Mesenchymal stem cell (in vitro differentiated cells and primary cell): ENCODE data around the gene CD209.
"Not testable (repeated sequence)": the region's sequence is repeated elsewhere in the genome, so short reads cannot be mapped to it uniquely, and the experiment has no call there.

ENCODE experiments used
- DNase-seq: peaks from one replicate; pipeline ENCODE4 v3.0.0-alpha.2; 2013
- H2AFZ ChIP-seq: one replicate; pipeline ENCODE4 v1.6.1; 2013; ENCODE audit warnings: low read depth, mild to moderate bottlenecking, control low read depth, inconsistent platforms, low read length, moderate library complexity
- H2AK5ac ChIP-seq: 2 replicates; pipeline ENCODE4 v1.6.1; 2013; ENCODE audit warnings: low read length, moderate library complexity, mild to moderate bottlenecking, inconsistent platforms; ENCODE audit not compliant: severe bottlenecking
- H2BK120ac ChIP-seq: one replicate; pipeline ENCODE4 v1.6.1; 2013; ENCODE audit warnings: low read depth, mild to moderate bottlenecking, inconsistent platforms, low read length, moderate library complexity
- H2BK12ac ChIP-seq, 2 experiments: one replicate each; pipeline ENCODE4 v1.6.1; 2013; ENCODE audit warnings: inconsistent platforms in 2 of 2, low read length in 2 of 2, mild to moderate bottlenecking in 2 of 2, moderate library complexity in 2 of 2, control low read depth in 1 of 2
- H2BK15ac ChIP-seq: one replicate; pipeline ENCODE4 v1.6.1; 2013; ENCODE audit warnings: mild to moderate bottlenecking, low read depth, inconsistent platforms; ENCODE audit not compliant: poor library complexity, severe bottlenecking
- H2BK5ac ChIP-seq: 2 replicates; pipeline ENCODE4 v1.6.1; 2013; ENCODE audit warnings: low read depth, mild to moderate bottlenecking, low read length, control low read depth, inconsistent platforms; ENCODE audit not compliant: poor library complexity, severe bottlenecking
- H3K14ac ChIP-seq, 2 experiments: one replicate each; pipeline ENCODE4 v1.6.1; 2013; ENCODE audit warnings: inconsistent platforms in 2 of 2, low read length in 2 of 2, control low read depth in 1 of 2, mild to moderate bottlenecking in 1 of 2, moderate library complexity in 1 of 2
- H3K18ac ChIP-seq, 2 experiments: one replicate each; pipeline ENCODE4 v1.6.1; 2013; ENCODE audit warnings: inconsistent platforms in 2 of 2, low read length in 2 of 2, control low read depth in 1 of 2, low read depth in 1 of 2, mild to moderate bottlenecking in 1 of 2
- H3K23ac ChIP-seq, 2 experiments: one replicate each; pipeline ENCODE4 v1.6.1; 2013; ENCODE audit warnings: inconsistent platforms in 2 of 2, low read length in 2 of 2, mild to moderate bottlenecking in 2 of 2, moderate library complexity in 2 of 2, control low read depth in 1 of 2
- H3K27ac ChIP-seq: 2 replicates; pipeline ENCODE4 v1.5.1; 2013; ENCODE audit warnings: mild to moderate bottlenecking, moderate library complexity, low read length, control low read depth, inconsistent platforms; ENCODE audit not compliant: poor library complexity, severe bottlenecking
- H3K27me3 ChIP-seq, 2 experiments: 2 replicates each; pipeline versions ENCODE4 v1.6.1 to v1.7.0; 2013; ENCODE audit warnings: low read length in 2 of 2, mild to moderate bottlenecking in 2 of 2, moderate library complexity in 2 of 2, control low read depth in 1 of 2, inconsistent platforms in 1 of 2; ENCODE audit not compliant: control insufficient read depth in 1 of 2, insufficient read depth in 1 of 2
- H3K36me3 ChIP-seq, 2 experiments: 2 replicates each; pipeline versions ENCODE4 v1.6.1 to v1.7.0; 2013; ENCODE audit warnings: low read length in 2 of 2, control low read depth in 1 of 2, inconsistent platforms in 1 of 2, low read depth in 1 of 2, mild to moderate bottlenecking in 1 of 2; ENCODE audit not compliant: insufficient read depth in 2 of 2, control insufficient read depth in 1 of 2
- H3K4ac ChIP-seq, 2 experiments: one replicate each; pipeline ENCODE4 v1.6.1; 2013; ENCODE audit warnings: inconsistent platforms in 2 of 2, low read length in 2 of 2, mild to moderate bottlenecking in 2 of 2, moderate library complexity in 2 of 2, control low read depth in 1 of 2, low read depth in 1 of 2
- H3K4me1 ChIP-seq: 2 replicates; pipeline ENCODE4 v1.6.1; 2013; ENCODE audit warnings: low read depth, low read length, control low read depth; ENCODE audit not compliant: control insufficient read depth, insufficient read depth
- H3K4me2 ChIP-seq: 2 replicates; pipeline ENCODE4 v1.6.1; 2013; ENCODE audit warnings: low read length, mild to moderate bottlenecking, inconsistent platforms; ENCODE audit not compliant: poor library complexity, severe bottlenecking
- H3K4me3 ChIP-seq, 2 experiments: 2 replicates each; pipeline versions ENCODE4 v1.5.1 to v1.7.0; 2013; ENCODE audit warnings: low read length in 2 of 2, mild to moderate bottlenecking in 2 of 2, control low read depth in 1 of 2, low read depth in 1 of 2; ENCODE audit not compliant: insufficient read depth in 1 of 2
- H3K79me1 ChIP-seq: replicated peaks from 2 replicates; pipeline ENCODE4 v1.6.1; 2013; ENCODE audit warnings: mild to moderate bottlenecking, control low read depth, low read length, inconsistent platforms; ENCODE audit not compliant: poor library complexity, severe bottlenecking
- H3K9ac ChIP-seq: 2 replicates; pipeline ENCODE4 v1.7.0; 2013; ENCODE audit warnings: mild to moderate bottlenecking, low read length, moderate library complexity
- H3K9me3 ChIP-seq: 2 replicates; pipeline ENCODE4 v1.7.0; 2013; ENCODE audit warnings: mild to moderate bottlenecking, low read length; ENCODE audit not compliant: control insufficient read depth
- H4K8ac ChIP-seq: one replicate; pipeline ENCODE4 v1.6.1; 2013; ENCODE audit warnings: inconsistent platforms, mild to moderate bottlenecking, low read length, moderate library complexity
- H4K91ac ChIP-seq: one replicate; pipeline ENCODE4 v1.6.1; 2013; ENCODE audit warnings: mild to moderate bottlenecking, low read length, inconsistent platforms
- WGBS: methylation state at CpG from one replicate; pipeline ENCODE4 v1.1.7; 2013; ENCODE audit warnings: mixed read lengths; 5-methylcytosine and 5-hydroxymethylcytosine counted together

Gene CD209

DNA sequence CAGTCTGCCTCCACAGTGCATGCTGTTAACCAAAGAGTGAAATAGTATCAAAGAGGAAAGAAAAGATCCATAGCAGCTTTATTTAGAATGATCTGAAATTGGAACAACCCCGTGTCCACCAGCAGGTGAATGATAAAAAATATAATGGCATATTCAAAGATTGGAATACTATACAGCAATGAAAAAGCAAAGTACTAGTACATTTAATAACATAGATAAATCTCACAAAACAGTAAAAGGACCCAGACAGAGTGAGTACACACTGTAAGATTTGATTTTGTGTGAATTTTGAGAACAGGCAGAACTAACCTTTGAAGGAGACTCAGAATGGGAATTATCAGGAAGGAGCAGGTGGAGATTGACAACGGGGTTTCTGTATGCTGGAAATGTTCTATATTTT lies 837 bp upstream of the CD209 start:
- Histone ChIP-seq H2AFZ (no peak overlapping the region), H3K23ac (no peak overlapping the region), H2BK120ac (no peak overlapping the region), H3K79me1 (no peaks in the 10 kb centered on the region), H3K27me3 (peaks cover 22 to 51% of the 10 kb centered on the region in 2 experiments), H4K8ac (no peak overlapping the region), H3K4me1 (no peaks in the 10 kb centered on the region), H3K36me3 (no peaks in the 10 kb centered on the region), H2BK12ac (no peak overlapping the region), H2BK5ac (no peak overlapping the region), H3K4me2 (no peak overlapping the region), H3K4ac (no peak overlapping the region), H2BK15ac (no peak overlapping the region), H3K14ac (no peak overlapping the region), H3K9me3 (no peaks in the 10 kb centered on the region), H3K9ac (no peak overlapping the region), H3K27ac (no peak overlapping the region), H3K18ac (no peak overlapping the region), H2AK5ac (no peak overlapping the region), H3K4me3 (no peak overlapping the region), H4K91ac (no peak overlapping the region)
- no CpG with 5 or more reads among the region's 2 CpGs for WGBS
- DNase-seq, result no peak

DNA sequence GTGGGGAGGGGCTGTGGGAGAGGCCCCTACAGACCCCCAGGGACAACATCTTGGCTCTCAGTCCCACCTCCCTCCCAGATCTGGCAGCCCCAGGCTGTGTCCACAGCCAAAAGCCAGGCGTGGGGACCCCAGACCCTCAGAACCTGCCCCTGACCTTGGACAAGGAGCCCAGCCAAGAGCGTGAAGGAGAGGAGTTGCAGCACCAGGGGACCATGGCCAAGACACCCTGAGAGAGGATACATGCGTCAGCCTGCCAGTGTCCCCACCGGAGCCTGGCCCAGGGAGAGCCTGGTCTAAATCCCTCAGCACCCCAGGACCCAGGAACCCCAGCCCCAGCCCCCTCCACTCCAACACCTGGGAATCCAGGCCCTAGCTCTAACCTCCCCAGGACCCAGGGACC lies 1.0 kb downstream of the CD209 start:
- 89% methylated on average over 4 of the region's 4 CpGs for WGBS
- not testable (repeated sequence) for H3K27ac ChIP-seq, H3K23ac ChIP-seq, H4K91ac ChIP-seq, H3K4me1 ChIP-seq, H2BK5ac ChIP-seq, H2AK5ac ChIP-seq, H3K4ac ChIP-seq, H3K18ac ChIP-seq, H3K9ac ChIP-seq, H3K79me1 ChIP-seq, H3K4me3 ChIP-seq, H3K4me2 ChIP-seq, H4K8ac ChIP-seq, H2BK15ac ChIP-seq, H2AFZ ChIP-seq, DNase-seq, H3K36me3 ChIP-seq, H2BK12ac ChIP-seq, H3K9me3 ChIP-seq, H3K14ac ChIP-seq, H2BK120ac ChIP-seq
- H3K27me3 ChIP-seq, result peaks cover 26 to 56% of the 10 kb centered on the region in 2 experiments

DNA sequence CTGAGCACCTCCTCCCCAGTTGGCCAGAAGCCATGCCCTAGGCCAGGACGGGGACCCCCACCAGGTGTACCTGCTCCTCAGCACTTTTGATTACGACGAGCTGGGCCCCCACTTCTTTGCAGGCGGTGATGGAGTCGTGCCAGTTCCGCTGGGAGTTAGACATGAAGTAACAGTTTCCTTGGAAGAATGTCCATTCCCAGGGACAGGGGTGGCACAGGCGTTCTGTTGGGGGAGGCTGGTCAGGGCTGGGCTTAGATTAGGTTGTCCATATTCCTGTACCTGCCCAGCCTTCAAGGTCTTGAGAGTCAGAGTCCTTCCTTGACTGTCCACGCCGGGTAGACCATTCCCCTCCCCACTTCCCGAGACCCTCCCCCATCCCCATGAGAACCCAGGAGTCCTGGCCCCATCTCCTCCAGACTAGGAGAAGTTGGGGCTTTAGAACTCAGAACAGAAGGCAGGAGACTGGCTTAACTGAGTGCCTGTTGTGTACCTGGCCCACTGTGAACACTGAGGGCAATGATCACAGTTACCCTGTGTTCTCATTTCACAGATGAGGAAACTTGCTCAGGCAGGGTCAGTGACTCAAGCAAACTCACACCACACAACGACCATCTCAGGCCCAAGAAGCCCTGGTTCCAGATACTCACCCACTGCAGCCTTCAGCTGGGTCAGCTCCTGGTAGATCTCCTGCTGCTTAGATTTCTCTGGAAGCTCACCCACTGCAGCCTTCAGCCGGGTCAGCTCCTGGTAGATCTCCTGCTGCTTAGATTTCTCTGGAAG lies 2.3 kb downstream of the CD209 start:
- no peak overlapping the region for H2AFZ ChIP-seq
- H3K4me1 ChIP-seq, result no peaks in the 10 kb centered on the region
- no peaks in the 10 kb centered on the region for H3K79me1 ChIP-seq
- no peak overlapping the region for H2BK15ac ChIP-seq
- no peak overlapping the region for H3K27ac ChIP-seq
- H2BK120ac ChIP-seq, result no peak overlapping the region
- peaks cover 26 to 55% of the 10 kb centered on the region in 2 experiments for H3K27me3 ChIP-seq
- DNase-seq, result no peak
- H3K9me3 ChIP-seq, result no peaks in the 10 kb centered on the region
- H3K18ac ChIP-seq, result no peak overlapping the region
- H2BK12ac ChIP-seq, result no peak overlapping the region
- H3K14ac ChIP-seq, result no peak overlapping the region
- no peak overlapping the region for H3K4me3 ChIP-seq
- H2AK5ac ChIP-seq, result no peak overlapping the region
- 72% methylated on average over 9 of the region's 12 CpGs for WGBS
- no peak overlapping the region for H3K9ac ChIP-seq
- H4K91ac ChIP-seq, result no peak overlapping the region
- no peak overlapping the region for H3K4me2 ChIP-seq
- no peak overlapping the region for H4K8ac ChIP-seq
- H3K23ac ChIP-seq, result no peak overlapping the region
- H3K36me3 ChIP-seq, result no peaks in the 10 kb centered on the region
- no peak overlapping the region for H2BK5ac ChIP-seq
- H3K4ac ChIP-seq, result no peak overlapping the region

GRCh38 chr19:7744199-7744786 lies 3.0 kb downstream of the CD209 start:
- Histone ChIP-seq H3K27ac (no peak overlapping the region), H3K23ac (no peak overlapping the region), H3K36me3 (no peaks in the 10 kb centered on the region), H3K14ac (no peak overlapping the region), H4K91ac (no peak overlapping the region), H2AFZ (no peak overlapping the region), H3K4ac (no peak overlapping the region), H3K4me2 (no peak overlapping the region), H3K4me3 (no peak overlapping the region), H2BK12ac (no peak overlapping the region), H2BK5ac (no peak overlapping the region), H3K9me3 (no peaks in the 10 kb centered on the region), H3K27me3 (peaks cover 26 to 62% of the 10 kb centered on the region in 2 experiments), H4K8ac (no peak overlapping the region), H2BK120ac (no peak overlapping the region), H3K18ac (no peak overlapping the region), H3K79me1 (no peaks in the 10 kb centered on the region), H3K9ac (no peak overlapping the region), H2BK15ac (no peak overlapping the region), H3K4me1 (no peaks in the 10 kb centered on the region), H2AK5ac (no peak overlapping the region)
- DNase-seq, result no peak
- WGBS, result 65% methylated on average over 5 of the region's 5 CpGs
